Keratinocyte (primary cell): ENCODE measurements around the gene CDIPT. TPM values are rescaled to one million over a fixed set of nuclear protein-coding genes. Genes with fewer than 3 reads are reported as not detected.

Experiments
- DNase-seq: peaks from one replicate; pipeline ENCODE4 v3.0.0-alpha.2; 2011; ENCODE audit warnings: low read depth, missing footprints, low spot score
- FAIRE-seq: peaks from 2 replicates; lab custom pipeline; 2011; peaks lifted over from hg19 to GRCh38; lab: Jason Lieb, UNC
- H2AFZ ChIP-seq: 2 replicates; pipeline ENCODE4 v1.6.0; 2012; ENCODE audit warnings: low read length, control low read depth, inconsistent platforms; ENCODE audit not compliant: control insufficient read depth
- H3K27ac ChIP-seq: 2 replicates; pipeline ENCODE4 v1.5.1; 2011; ENCODE audit warnings: low read length; ENCODE audit not compliant: control insufficient read depth, insufficient read depth
- H3K27me3 ChIP-seq: 3 replicates; pipeline ENCODE4 v1.6.0; 2011; ENCODE audit warnings: low read length; ENCODE audit not compliant: control insufficient read depth, insufficient read depth; ENCODE audit errors: extremely low read depth
- H3K36me3 ChIP-seq, 2 experiments: 2 replicates in 1 of 2; 3 replicates in 1 of 2; pipeline ENCODE4 v1.5.1; 2011; ENCODE audit warnings: low read length in 2 of 2, mild to moderate bottlenecking in 1 of 2; ENCODE audit not compliant: control insufficient read depth in 2 of 2, insufficient read depth in 2 of 2; ENCODE audit errors: extremely low read depth in 1 of 2
- H3K4me1 ChIP-seq: 3 replicates; pipeline ENCODE4 v1.5.1; 2011; ENCODE audit warnings: low read length; ENCODE audit not compliant: control insufficient read depth, insufficient read depth; ENCODE audit errors: extremely low read depth
- H3K4me2 ChIP-seq: 3 replicates; pipeline ENCODE4 v1.6.0; 2011; ENCODE audit warnings: low read depth, low read length; ENCODE audit not compliant: control insufficient read depth, insufficient read depth; ENCODE audit errors: extremely low read depth
- H3K4me3 ChIP-seq, 3 experiments: fragments of 200-600 bp in 1 of 3; sonication (generic) in 1 of 3; 2 replicates in 2 of 3; 3 replicates in 1 of 3; pipeline ENCODE4 v1.5.1; 2011 to 2016; ENCODE audit warnings: low read length in 3 of 3, mild to moderate bottlenecking in 3 of 3, control low read depth in 2 of 3, inconsistent platforms in 1 of 3, low read depth in 1 of 3, mixed read lengths in 1 of 3, mixed run types in 1 of 3, moderate library complexity in 1 of 3; ENCODE audit not compliant: control insufficient read depth in 2 of 3, insufficient read depth in 2 of 3; ENCODE audit errors: extremely low read depth in 1 of 3
- H3K79me2 ChIP-seq: 2 replicates; pipeline ENCODE4 v1.6.0; 2012; ENCODE audit warnings: low read length; ENCODE audit not compliant: control insufficient read depth, insufficient read depth
- H3K9ac ChIP-seq: 3 replicates; pipeline ENCODE4 v1.6.0; 2011; ENCODE audit warnings: low read length; ENCODE audit not compliant: control insufficient read depth, insufficient read depth; ENCODE audit errors: extremely low read depth
- H3K9me1 ChIP-seq: 3 replicates; pipeline ENCODE4 v1.6.0; 2011; ENCODE audit warnings: low read length; ENCODE audit not compliant: control insufficient read depth, insufficient read depth; ENCODE audit errors: extremely low read depth
- H3K9me3 ChIP-seq: 2 replicates; pipeline ENCODE4 v1.5.1; 2012; ENCODE audit warnings: low read depth, low read length; ENCODE audit not compliant: control insufficient read depth
- H4K20me1 ChIP-seq: 3 replicates; pipeline ENCODE4 v1.6.0; 2011; ENCODE audit warnings: low read length; ENCODE audit not compliant: control insufficient read depth, insufficient read depth; ENCODE audit errors: extremely low read depth
- EZH2 ChIP-seq: IDR thresholded peaks from one replicate; pipeline ENCODE4 v1.6.1; 2012; ENCODE audit warnings: inconsistent platforms, mild to moderate bottlenecking, low read length, moderate library complexity
- dilution Hi-C: fragments of 300-500 bp; cut with MboI; formaldehyde crosslinking; loops from one replicate; pipeline ENCODE4 v1.7.0; 2020; ENCODE audit warnings: low sequenced_read_pairs; ENCODE audit not compliant: extremely low pct_ligation_motif_present
- polyA plus RNA-seq, 5 experiments: library from polyadenylated mRNA; depleted of rRNA in 3 of 5; stranded (reverse) in 3 of 5; stranded (forward) in 1 of 5; unstranded in 1 of 5; fragments of >200 nt; gene quantifications; 1 replicate in 1 of 5; 2 replicates in 3 of 5; 3 replicates in 1 of 5; pipeline versions ENCODE4 v1.2.1 to v1.2.3, GENCODE V29; 2011 to 2012; ENCODE audit warnings: missing spikeins in 2 of 5, low read depth in 1 of 5, low replicate concordance in 1 of 5
- TF ChIP-seq, protein P1 (sequence below), 3 experiments: IDR thresholded peaks in 1 of 3; conservative IDR thresholded peaks in 1 of 3; optimal IDR thresholded peaks in 1 of 3; 2 replicates in 2 of 3; 3 replicates in 1 of 3; pipeline versions ENCODE3 to v1.5.1; 2011; ENCODE audit warnings: low read length in 3 of 3, mild to moderate bottlenecking in 3 of 3, moderate library complexity in 2 of 3, control low read depth in 1 of 3, inconsistent platforms in 1 of 3; ENCODE audit not compliant: insufficient read depth in 2 of 3; ENCODE audit errors: extremely low read depth in 1 of 3

The CDIPT gene
- polyA plus RNA-seq, 1 donor (not counting 4 experiments of a cell fraction or from before 2014, with no cell fraction given), result 49.5 TPM

DNA sequence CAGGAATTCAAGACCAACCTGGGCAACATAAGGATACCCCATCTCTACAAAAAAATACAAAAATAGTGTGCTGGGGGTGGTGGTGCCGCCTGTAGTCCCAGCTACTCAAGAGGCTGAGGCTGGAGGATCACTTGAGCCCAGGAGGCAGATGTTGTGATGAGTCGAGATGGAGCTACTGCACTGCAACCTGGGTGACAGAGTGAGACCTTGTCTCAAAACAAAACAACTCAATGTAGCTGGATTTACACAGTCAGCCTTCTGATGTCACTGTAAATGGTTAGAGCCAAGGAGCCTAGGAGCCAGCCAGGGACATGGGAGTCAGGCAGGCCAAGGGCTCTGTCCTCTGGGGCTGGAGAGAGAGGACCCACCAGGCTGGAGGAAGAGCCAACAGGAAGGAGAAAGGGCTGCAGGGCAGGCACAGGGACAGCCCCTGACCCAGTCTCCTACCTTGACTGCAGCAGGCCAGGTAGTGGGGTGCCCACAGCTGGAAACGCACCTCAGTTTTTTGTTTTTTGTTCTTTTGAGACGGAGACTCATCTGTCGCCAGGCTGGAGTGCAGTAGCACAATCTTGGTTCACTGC, 8.4 kb downstream of the CDIPT start:
- no peak overlapping the region for H2AFZ ChIP-seq
- peaks cover 2 to 9% of the 10 kb centered on the region in 2 experiments for H3K36me3 ChIP-seq
- no peaks in the 10 kb centered on the region for H3K27me3 ChIP-seq
- no peaks in the 10 kb centered on the region for H3K9me3 ChIP-seq
- no peak for TF ChIP-seq EZH2
- dilution Hi-C loops, result no loop called here
- no peaks in the 10 kb centered on the region for H3K79me2 ChIP-seq
- H3K4me3 ChIP-seq, result no peak overlapping the region
- no peaks in the 10 kb centered on the region for H3K4me1 ChIP-seq
- DNase-seq (no peak), FAIRE-seq (no peak)
- no peaks in the 10 kb centered on the region for H4K20me1 ChIP-seq
- H3K27ac ChIP-seq, result no peak overlapping the region
- no peak overlapping the region for H3K9ac ChIP-seq
- peaks cover 2% of the 10 kb centered on the region for H3K9me1 ChIP-seq
- no peak overlapping the region for H3K4me2 ChIP-seq

DNA sequence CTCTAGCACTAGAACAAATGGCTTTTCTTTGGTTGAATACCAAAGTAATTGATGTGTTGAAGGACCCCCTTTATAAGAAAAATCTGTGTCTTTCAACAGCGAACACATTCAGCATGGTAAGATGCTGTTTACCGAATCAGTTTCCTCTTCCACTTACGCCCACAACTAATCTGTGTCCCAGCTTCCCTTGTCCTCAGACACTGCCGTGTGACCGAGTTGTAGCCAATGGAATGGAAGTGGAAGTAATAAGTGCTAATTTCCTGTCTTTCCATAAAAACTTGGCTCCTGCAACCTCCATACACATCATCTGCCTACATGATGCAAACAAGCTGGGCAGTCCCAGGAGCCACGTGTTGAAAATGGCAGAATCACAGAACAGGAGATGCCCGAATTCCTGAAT, 10.4 kb downstream of the CDIPT start:
- H3K4me1 ChIP-seq, result no peaks in the 10 kb centered on the region
- peaks cover 2 to 4% of the 10 kb centered on the region in 2 experiments for H3K36me3 ChIP-seq
- no peaks in the 10 kb centered on the region for H3K27me3 ChIP-seq
- H4K20me1 ChIP-seq, result no peaks in the 10 kb centered on the region
- H2AFZ ChIP-seq, result no peak overlapping the region
- dilution Hi-C loops, result no loop called here
- DNase-seq (no peak), FAIRE-seq (no peak)
- no peaks in the 10 kb centered on the region for H3K9me3 ChIP-seq
- TF ChIP-seq, protein P1, sequence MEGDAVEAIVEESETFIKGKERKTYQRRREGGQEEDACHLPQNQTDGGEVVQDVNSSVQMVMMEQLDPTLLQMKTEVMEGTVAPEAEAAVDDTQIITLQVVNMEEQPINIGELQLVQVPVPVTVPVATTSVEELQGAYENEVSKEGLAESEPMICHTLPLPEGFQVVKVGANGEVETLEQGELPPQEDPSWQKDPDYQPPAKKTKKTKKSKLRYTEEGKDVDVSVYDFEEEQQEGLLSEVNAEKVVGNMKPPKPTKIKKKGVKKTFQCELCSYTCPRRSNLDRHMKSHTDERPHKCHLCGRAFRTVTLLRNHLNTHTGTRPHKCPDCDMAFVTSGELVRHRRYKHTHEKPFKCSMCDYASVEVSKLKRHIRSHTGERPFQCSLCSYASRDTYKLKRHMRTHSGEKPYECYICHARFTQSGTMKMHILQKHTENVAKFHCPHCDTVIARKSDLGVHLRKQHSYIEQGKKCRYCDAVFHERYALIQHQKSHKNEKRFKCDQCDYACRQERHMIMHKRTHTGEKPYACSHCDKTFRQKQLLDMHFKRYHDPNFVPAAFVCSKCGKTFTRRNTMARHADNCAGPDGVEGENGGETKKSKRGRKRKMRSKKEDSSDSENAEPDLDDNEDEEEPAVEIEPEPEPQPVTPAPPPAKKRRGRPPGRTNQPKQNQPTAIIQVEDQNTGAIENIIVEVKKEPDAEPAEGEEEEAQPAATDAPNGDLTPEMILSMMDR (optimal IDR thresholded peaks at IDR 0.05 in 1 of 3, IDR thresholded peaks at IDR 0.05 in 1 of 3, conservative IDR thresholded peaks at IDR 0.05 in 1 of 3; ENCODE audit: extremely low read depth in 1 of 3, insufficient read depth in 2 of 3, low read length in 3 of 3), result no peak
- no peak for TF ChIP-seq EZH2
- H3K4me2 ChIP-seq, result no peak overlapping the region
- no peak overlapping the region for H3K9ac ChIP-seq
- peaks cover 1% of the 10 kb centered on the region for H3K9me1 ChIP-seq
- H3K79me2 ChIP-seq, result no peaks in the 10 kb centered on the region
- H3K4me3 ChIP-seq, result no peak overlapping the region
- H3K27ac ChIP-seq, result no peak overlapping the region

DNA sequence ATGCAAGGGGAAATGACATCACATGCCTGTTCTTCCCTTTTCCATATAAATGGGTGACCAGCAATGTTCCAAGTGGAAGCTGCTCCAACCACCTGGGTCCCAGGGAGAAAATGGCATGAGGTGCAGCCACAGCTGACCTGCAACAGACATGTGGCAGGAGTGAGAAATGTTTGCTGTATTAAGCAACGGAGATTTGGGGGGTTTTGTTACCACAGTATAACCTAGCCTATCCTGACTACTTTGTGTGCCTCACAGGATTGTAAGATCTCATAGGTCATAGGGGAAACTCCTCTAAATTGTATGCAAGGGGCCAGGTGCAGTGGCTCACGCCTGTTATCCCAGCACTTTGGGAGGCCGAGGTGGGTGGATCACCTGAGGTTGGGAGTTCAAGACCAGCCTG, 12.0 kb downstream of the CDIPT start:
- TF ChIP-seq EZH2, result no peak
- TF ChIP-seq, protein P1 (optimal IDR thresholded peaks at IDR 0.05 in 1 of 3, IDR thresholded peaks at IDR 0.05 in 1 of 3, conservative IDR thresholded peaks at IDR 0.05 in 1 of 3; ENCODE audit: extremely low read depth in 1 of 3, insufficient read depth in 2 of 3, low read length in 3 of 3), result no peak
- no peak overlapping the region for H3K9ac ChIP-seq
- H3K4me3 ChIP-seq, result no peak overlapping the region
- H4K20me1 ChIP-seq, result no peaks in the 10 kb centered on the region
- no peaks in the 10 kb centered on the region for H3K9me1 ChIP-seq
- dilution Hi-C loops, result no loop called here
- no peaks in the 10 kb centered on the region for H3K79me2 ChIP-seq
- H2AFZ ChIP-seq, result no peak overlapping the region
- H3K27me3 ChIP-seq, result no peaks in the 10 kb centered on the region
- DNase-seq (no peak), FAIRE-seq (no peak)
- H3K36me3 ChIP-seq, result peaks cover 12 to 15% of the 10 kb centered on the region in 2 experiments
- H3K4me1 ChIP-seq, result no peaks in the 10 kb centered on the region
- H3K27ac ChIP-seq, result no peak overlapping the region
- H3K9me3 ChIP-seq, result no peaks in the 10 kb centered on the region
- no peak overlapping the region for H3K4me2 ChIP-seq
